ENCODE data around the gene AUTS2. TPM values are rescaled to one million over a fixed set of nuclear protein-coding genes. Genes with fewer than 3 reads are reported as not detected.

The AUTS2 gene
- polyA plus RNA-seq, 1 donor from 2014 or later: 97.3 TPM

GRCh38 chr7:70005891-70006260, 407.6 kb downstream of the AUTS2 start:
- Histone ChIP-seq H2AFZ (ENCODE audit: low read depth, low read length) (no peak overlapping the region), H3K9me2 (ENCODE audit: insufficient read depth, low read length) (no peaks in the 10 kb centered on the region), H3K27me3 (ENCODE audit: insufficient read depth, low read depth, low read length) (no peaks in the 10 kb centered on the region), H3F3A (ENCODE audit: insufficient read depth, low read length, poor library complexity, severe bottlenecking) (no peaks in the 10 kb centered on the region), H4K20me1 (ENCODE audit: insufficient read depth) (no peaks in the 10 kb centered on the region), H3K4me3 (ENCODE audit: low read length) (no peak overlapping the region), H3K79me2 (replicated peaks; ENCODE audit: insufficient read depth, low read length) (peaks cover 16% of the 10 kb centered on the region), H3K9ac (ENCODE audit: low read length) (no peak overlapping the region), H3K27ac (ENCODE audit: low read length) (no peak overlapping the region), H3K4me2 (ENCODE audit: low read length) (no peak overlapping the region), H3K9me3 (ENCODE audit: low read length) (no peaks in the 10 kb centered on the region), H3K36me3 (ENCODE audit: insufficient read depth, low read length) (no peaks in the 10 kb centered on the region)
- TF ChIP-seq MXI1 (conservative IDR thresholded peaks at IDR 0.05; ENCODE audit: poor library complexity, severe bottlenecking): no peak
- no peak for TF ChIP-seq REST (IDR thresholded peaks at IDR 0.05; ENCODE audit: borderline replicate concordance)
- TF ChIP-seq SMC3 (conservative IDR thresholded peaks at IDR 0.05; ENCODE audit: poor library complexity): no peak
- TF ChIP-seq RAD21 (conservative IDR thresholded peaks at IDR 0.05): no peak
- no peak for TF ChIP-seq POLR2AphosphoS5 (IDR thresholded peaks at IDR 0.05)
- TF ChIP-seq EP300 (conservative IDR thresholded peaks at IDR 0.05; ENCODE audit: poor library complexity, severe bottlenecking): no peak
- TF ChIP-seq EZH2 (IDR thresholded peaks at IDR 0.05; ENCODE audit: borderline replicate concordance, insufficient read depth, low read length, poor library complexity, severe bottlenecking): no peak
- TF ChIP-seq CTCF (IDR thresholded peaks at IDR 0.05; ENCODE audit: poor library complexity, severe bottlenecking): no peak
- TF ChIP-seq TAF1 (IDR thresholded peaks at IDR 0.05; ENCODE audit: low read depth): no peak

GRCh38 chr7:70006261-70006920, 408.1 kb downstream of the AUTS2 start:
- Histone ChIP-seq H3K4me3 (ENCODE audit: low read length) (no peak overlapping the region), H3K9me2 (ENCODE audit: insufficient read depth, low read length) (no peaks in the 10 kb centered on the region), H3K4me2 (ENCODE audit: low read length) (no peak overlapping the region), H2AFZ (ENCODE audit: low read depth, low read length) (no peak overlapping the region), H3K9ac (ENCODE audit: low read length) (no peak overlapping the region), H3K79me2 (replicated peaks; ENCODE audit: insufficient read depth, low read length) (peaks cover 16% of the 10 kb centered on the region), H3K27me3 (ENCODE audit: insufficient read depth, low read depth, low read length) (no peaks in the 10 kb centered on the region), H3K9me3 (ENCODE audit: low read length) (no peaks in the 10 kb centered on the region), H3F3A (ENCODE audit: insufficient read depth, low read length, poor library complexity, severe bottlenecking) (no peaks in the 10 kb centered on the region), H4K20me1 (ENCODE audit: insufficient read depth) (no peaks in the 10 kb centered on the region), H3K27ac (ENCODE audit: low read length) (no peak overlapping the region), H3K36me3 (ENCODE audit: insufficient read depth, low read length) (no peaks in the 10 kb centered on the region)
- TF ChIP-seq TAF1 (IDR thresholded peaks at IDR 0.05; ENCODE audit: low read depth) (no peak), EP300 (conservative IDR thresholded peaks at IDR 0.05; ENCODE audit: poor library complexity, severe bottlenecking) (no peak), POLR2AphosphoS5 (IDR thresholded peaks at IDR 0.05) (no peak), REST (IDR thresholded peaks at IDR 0.05; ENCODE audit: borderline replicate concordance) (no peak), RAD21 (conservative IDR thresholded peaks at IDR 0.05) (no peak), EZH2 (IDR thresholded peaks at IDR 0.05; ENCODE audit: borderline replicate concordance, insufficient read depth, low read length, poor library complexity, severe bottlenecking) (no peak), SMC3 (conservative IDR thresholded peaks at IDR 0.05; ENCODE audit: poor library complexity) (no peak), CTCF (IDR thresholded peaks at IDR 0.05; ENCODE audit: poor library complexity, severe bottlenecking) (no peak), MXI1 (conservative IDR thresholded peaks at IDR 0.05; ENCODE audit: poor library complexity, severe bottlenecking) (no peak)
